Stimulated activated CD4-positive, alpha-beta T cell treated with anti-CD3 and anti-CD28 coated beads, Interleukin-15, amount 100 ng/mL, for 1 hour (primary cell): Measurements from ENCODE around the gene TEX13B.
"Not testable (repeated sequence)": the region's sequence is repeated elsewhere in the genome, so short reads cannot be mapped to it uniquely, and the experiment has no call there.

Experiments
- DNase-seq, 2 donors: peaks; one replicate each; pipeline ENCODE4 v3.0.0-alpha.2; 2020; ENCODE audit warnings: low read depth in 1 of 2, low spot score in 1 of 2

The TEX13B gene

GRCh38 chrX:107982356-107982755, at the start of gene TEX13B:
TSS of gene TEX13B (minus strand) at chrX:107982370. CDS start at chrX:107982127, 243 bp downstream.
- no peak for DNase-seq

- DNase-seq = no peak
Observed at GRCh38 chrX:108029928-108030711, 48.0 kb upstream of the TEX13B start.

GRCh38 chrX:108028854-108029253, 46.7 kb upstream of the TEX13B start:
- no peak for DNase-seq

GRCh38 chrX:108025954-108026600, 43.9 kb upstream of the TEX13B start:
- no peak for DNase-seq

- DNase-seq = no peak
Observed at GRCh38 chrX:108025376-108025775, 43.2 kb upstream of the TEX13B start.

GRCh38 chrX:108022491-108023089, 40.4 kb upstream of the TEX13B start:
- no peak for DNase-seq

GRCh38 chrX:108020631-108021030, 38.5 kb upstream of the TEX13B start:
- DNase-seq = no peak

- no peak for DNase-seq
Observed at GRCh38 chrX:108019382-108019875, 37.3 kb upstream of the TEX13B start.

- no peak for DNase-seq
Observed at GRCh38 chrX:108018656-108019381, 36.6 kb upstream of the TEX13B start.

- no peak for DNase-seq
Observed at GRCh38 chrX:108001218-108001814, 19.1 kb upstream of the TEX13B start.

- no peak for DNase-seq
Observed at GRCh38 chrX:108000751-108001150, 18.6 kb upstream of the TEX13B start.

- no peak for DNase-seq
Observed at GRCh38 chrX:107996124-107996523, 14.0 kb upstream of the TEX13B start.

GRCh38 chrX:107985033-107985432, 2.9 kb upstream of the TEX13B start:
- no peak for DNase-seq

GRCh38 chrX:107979534-107979933, 2.6 kb downstream of the TEX13B start:
- no peak for DNase-seq

- no peak for DNase-seq
Observed at GRCh38 chrX:107978707-107979307, 3.4 kb downstream of the TEX13B start.

- no peak for DNase-seq
Observed at GRCh38 chrX:107978071-107978470, 4.1 kb downstream of the TEX13B start.

- no peak for DNase-seq
Observed at GRCh38 chrX:107971636-107972035, 10.5 kb downstream of the TEX13B start.

GRCh38 chrX:107970073-107970472, 12.1 kb downstream of the TEX13B start:
- DNase-seq = no peak

GRCh38 chrX:107968623-107969022, 13.5 kb downstream of the TEX13B start:
- no peak for DNase-seq

GRCh38 chrX:107955337-107955736, 26.8 kb downstream of the TEX13B start:
- DNase-seq = not testable (repeated sequence)

- no peak for DNase-seq
Observed at GRCh38 chrX:107940095-107940494, 42.1 kb downstream of the TEX13B start.
